Stimulated activated CD4-positive, alpha-beta T cell treated with anti-CD3 and anti-CD28 coated beads, Interleukin-12 subunit alpha, Interleukin-12 subunit beta, amount 100 ng/mL, for 4 hours (primary cell): ENCODE results near the gene NUMA1.

Experiments
- DNase-seq: peaks from one replicate; pipeline ENCODE4 v3.0.0-alpha.2; 2020

The NUMA1 gene

DNA sequence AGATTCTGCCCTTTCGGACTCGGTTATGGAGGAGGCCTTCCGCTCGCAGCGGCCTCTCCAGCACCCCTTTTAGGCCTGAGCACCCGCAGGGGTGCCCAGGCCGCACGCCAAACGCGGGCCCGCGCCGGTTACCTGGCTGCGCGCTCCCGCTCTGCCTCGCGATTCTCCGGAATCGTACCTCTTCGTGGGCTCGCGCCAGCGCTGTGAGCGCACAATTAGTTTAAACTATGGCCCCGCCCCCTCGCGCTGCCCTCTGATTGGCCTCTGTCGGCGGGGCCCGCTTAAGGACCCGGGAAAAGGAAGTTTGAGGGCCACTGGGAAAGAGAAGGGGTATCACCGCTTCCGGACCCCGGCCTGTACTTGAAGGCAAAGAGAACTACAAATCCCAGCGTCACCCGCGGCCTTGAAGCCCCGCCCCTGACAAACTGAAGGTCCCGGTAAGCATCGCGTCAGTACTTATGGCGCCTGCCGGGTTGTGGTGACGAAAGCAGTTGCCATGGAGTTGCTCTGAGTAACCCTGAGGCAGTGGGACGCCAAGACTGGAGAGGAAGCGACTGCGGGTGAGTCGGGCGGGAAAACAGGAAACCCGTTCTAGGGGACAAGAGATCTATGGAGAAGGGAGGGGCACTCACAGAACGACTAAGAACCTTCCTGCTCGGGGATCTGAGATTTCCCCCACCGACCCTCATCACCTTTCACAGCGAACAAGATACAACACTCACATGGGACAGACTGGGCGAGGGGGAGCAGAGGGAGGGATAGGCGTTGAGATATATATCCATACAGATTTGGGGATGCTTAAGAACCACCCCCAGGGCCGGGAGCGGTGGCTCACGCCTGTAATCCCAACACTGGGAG lies at the start of gene NUMA1, which contains the start of gene LRRC51:
TSS of gene NUMA1 (minus strand) at position 217 of the 858 bp plus-strand sequence. CDS start 44,599 bp downstream, outside the sequence.
TSS of gene LRRC51 (plus strand) at position 525 of the 858 bp plus-strand sequence. CDS start 8,234 bp downstream, outside the sequence.
- peak; percentile 96 for DNase-seq

GRCh38 chr11:72129381-72129780 lies 49.0 kb upstream of the NUMA1 start:
- DNase-seq, result no peak

DNA sequence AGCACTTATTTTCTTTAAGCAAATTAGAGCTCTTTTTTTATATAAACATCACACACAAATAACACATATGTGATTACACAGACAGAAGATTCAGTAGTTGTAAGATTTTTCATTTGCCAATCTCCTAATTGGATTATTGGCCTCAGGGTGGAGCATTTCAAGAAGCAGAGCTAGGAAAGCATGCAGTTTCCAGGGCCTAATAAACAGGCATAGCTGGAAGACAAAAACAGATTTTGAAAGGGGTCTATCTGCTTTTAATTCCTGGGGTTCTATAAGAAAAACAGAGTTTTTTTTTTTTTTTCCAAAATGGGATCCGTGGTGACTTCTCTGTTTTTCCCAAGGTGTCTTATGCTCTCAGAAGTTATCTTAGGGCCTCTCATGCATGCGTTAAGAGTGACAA lies 47.6 kb upstream of the NUMA1 start:
- DNase-seq, result no peak

- DNase-seq, result no peak
These were observed 45.6 kb upstream of the NUMA1 start for GRCh38 chr11:72125956-72126355.

- DNase-seq, result no peak
These were observed 43.7 kb upstream of the NUMA1 start for GRCh38 chr11:72124046-72124445.

DNA sequence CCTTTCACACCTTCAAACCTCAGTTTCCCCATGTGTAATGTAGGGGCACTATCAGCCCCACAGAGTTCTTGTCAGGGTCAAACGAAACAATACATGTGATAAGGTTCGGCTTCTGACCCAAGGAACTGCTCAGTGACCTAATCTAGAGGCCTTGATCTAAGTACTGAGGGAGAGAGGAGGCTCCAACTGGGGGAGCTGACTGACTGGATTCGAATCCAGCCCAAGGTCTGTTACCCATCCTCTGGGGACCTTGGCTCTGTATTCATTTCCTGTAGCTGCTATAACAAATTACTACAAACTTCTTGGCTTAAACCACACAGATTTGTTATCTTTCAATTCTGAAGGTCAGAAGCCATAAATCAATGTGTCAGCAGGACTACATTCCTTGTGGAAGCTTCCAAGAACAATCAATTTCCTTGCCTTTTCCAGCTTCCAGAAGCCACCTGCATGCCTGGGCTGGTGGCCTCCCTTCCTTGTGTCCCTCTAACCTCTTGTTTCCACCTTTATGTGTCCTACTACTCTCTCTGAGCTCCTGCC lies 42.8 kb upstream of the NUMA1 start:
- DNase-seq, result no peak

DNA sequence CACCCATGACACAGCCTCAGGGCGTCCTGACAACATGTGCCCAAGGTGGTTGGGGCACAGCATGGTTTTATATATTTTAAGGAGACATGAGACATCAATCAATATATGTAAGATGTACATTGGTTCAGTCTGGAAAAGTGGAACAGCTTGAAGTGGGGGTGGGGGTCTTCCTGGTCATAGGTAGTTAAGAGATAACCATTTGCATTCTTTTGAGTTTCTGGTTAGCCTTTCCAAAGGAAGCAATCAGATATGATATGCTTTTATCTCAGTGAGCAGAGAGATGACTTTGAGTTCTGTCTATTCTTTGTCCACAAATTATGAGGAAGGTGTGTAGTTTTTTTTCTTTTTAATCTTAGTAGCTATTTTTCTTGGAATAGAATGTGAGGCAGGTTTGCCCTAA lies 42.3 kb upstream of the NUMA1 start:
- DNase-seq, result no peak

DNA sequence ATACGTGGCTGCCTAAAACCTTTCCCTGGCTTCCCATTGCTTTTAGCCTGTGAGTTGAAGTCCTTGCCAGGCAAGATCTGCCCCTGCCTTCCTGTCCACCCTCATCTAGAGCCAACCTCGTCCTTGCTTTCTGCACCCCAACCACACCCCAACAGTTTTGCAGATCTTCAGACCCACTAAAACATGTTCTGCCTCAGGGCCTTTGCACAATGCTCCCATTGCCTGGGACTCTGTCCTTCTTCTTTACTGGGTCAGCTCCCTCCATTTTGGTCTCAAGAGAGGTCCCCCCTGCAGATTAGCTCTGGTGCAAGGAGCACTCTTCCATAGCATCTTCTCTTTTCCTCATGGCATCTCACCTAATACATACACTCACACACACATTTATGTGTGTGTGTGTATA lies 40.6 kb upstream of the NUMA1 start:
- no peak for DNase-seq

- no peak for DNase-seq
These were observed 38.9 kb upstream of the NUMA1 start for GRCh38 chr11:72119198-72119597.

GRCh38 chr11:72116019-72116755 lies 35.8 kb upstream of the NUMA1 start:
- no peak for DNase-seq

- DNase-seq, result no peak
These were observed 34.2 kb upstream of the NUMA1 start for GRCh38 chr11:72114570-72114969.

DNA sequence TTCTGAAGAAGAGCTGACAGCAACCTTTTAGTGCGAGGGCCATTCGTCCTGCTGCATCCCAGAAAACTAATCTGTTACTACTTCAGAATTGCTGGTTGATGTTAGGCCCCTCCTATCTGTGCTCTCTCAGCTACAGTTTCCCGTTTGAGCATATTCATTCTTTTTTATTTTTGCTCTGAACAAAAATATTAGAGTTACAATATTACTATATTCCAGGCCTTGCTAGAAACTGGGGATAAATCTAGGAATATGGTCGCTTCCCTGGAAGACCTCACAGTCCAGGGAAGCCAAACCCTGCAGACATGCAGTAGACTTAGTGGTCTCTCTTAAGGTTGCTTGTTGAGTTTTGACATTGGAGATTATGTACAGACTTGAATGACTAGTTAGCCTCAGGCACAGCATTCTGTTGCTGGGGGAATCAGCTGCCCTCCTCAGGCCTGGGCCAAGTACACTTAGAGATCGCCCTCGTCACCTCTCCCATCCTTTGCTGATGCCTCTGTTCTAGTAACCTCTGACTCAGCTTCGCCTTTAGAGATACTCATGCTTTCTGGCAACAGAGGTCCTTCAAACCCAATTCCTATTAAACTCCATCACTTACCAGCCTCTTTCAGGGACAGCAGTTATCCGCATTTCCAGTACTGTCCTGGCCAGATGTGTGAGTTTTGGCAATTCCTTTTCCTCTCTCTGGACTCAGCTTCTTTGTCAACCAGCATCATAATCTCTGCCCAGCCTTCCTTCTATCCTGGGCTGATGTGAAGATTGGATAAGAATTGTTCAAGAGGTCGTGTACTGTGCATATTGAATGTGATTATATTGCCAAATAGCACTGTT lies 32.9 kb upstream of the NUMA1 start:
- DNase-seq, result no peak

- DNase-seq, result peak; percentile 96
These were observed 32.0 kb upstream of the NUMA1 start, which contains the start of gene ANAPC15 for GRCh38 chr11:72112143-72112977. Gene ANAPC15, minus strand, starts transcription at chr11:72112695. Its CDS starts 1,419 bp downstream, at chr11:72111276.

DNA sequence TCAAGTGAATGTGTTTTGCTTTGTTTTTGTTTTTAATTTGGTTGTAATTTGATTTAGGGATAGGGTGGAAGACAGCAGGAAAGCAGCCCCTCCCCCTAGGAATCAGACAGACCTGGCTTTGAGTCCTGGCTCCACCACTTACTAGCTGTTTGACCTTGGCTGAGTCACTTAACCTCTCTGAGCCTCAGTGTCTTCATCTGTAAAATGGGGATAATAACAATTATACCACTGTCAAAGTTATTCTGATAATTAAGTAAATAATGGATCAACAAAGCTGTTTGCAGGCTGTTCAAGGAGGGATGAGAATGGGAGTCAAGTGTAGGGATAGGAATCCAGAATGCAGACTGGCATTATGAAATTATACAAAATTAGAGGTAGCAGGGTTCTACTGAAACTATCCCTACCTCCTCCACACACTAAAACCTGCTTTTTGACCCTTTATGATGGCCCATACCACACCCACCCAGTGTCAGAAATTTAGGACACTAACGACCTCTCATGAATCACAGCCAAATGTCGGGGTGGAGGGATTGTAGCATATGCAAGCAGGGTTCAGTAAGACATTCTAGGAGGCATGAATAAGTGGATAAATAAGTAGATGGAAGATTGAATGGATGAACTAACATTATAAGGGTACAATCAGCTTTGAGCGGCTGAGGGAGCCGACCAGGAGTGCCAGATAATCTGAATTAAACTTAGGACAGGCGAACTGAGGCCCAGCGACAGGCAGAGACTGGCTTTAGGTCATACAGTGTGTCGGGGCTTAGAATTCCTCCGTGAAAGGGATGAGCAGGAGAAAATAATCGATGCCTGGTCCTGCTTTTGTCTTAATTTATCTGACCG lies 31.2 kb upstream of the NUMA1 start:
- DNase-seq, result no peak

GRCh38 chr11:72105888-72106287 lies 25.5 kb upstream of the NUMA1 start, which contains the start of gene TOMT:
Gene TOMT, plus strand, starts transcription at chr11:72105924. Its CDS starts 28 bp downstream, at chr11:72105952.
- DNase-seq, result no peak

DNA sequence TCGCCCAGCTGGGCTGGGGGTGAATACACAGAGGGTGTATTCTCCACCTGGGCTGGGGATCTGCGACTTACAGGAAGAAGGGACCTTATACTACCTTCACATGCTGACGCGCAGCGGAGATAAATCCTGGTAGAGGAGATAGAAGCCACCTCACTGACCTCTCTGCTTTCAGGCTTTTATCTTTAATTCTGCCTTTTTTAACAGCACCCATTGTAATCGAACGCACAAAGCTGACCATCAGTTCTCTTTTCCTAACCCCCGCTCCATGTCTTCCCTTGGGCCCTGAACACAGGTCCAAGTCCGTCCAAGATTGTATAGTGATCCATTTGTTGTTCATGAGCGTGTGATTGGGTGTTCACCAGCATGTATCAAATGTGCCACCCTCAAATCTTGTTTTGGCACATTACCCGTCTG lies 23.4 kb upstream of the NUMA1 start:
- no peak for DNase-seq

DNA sequence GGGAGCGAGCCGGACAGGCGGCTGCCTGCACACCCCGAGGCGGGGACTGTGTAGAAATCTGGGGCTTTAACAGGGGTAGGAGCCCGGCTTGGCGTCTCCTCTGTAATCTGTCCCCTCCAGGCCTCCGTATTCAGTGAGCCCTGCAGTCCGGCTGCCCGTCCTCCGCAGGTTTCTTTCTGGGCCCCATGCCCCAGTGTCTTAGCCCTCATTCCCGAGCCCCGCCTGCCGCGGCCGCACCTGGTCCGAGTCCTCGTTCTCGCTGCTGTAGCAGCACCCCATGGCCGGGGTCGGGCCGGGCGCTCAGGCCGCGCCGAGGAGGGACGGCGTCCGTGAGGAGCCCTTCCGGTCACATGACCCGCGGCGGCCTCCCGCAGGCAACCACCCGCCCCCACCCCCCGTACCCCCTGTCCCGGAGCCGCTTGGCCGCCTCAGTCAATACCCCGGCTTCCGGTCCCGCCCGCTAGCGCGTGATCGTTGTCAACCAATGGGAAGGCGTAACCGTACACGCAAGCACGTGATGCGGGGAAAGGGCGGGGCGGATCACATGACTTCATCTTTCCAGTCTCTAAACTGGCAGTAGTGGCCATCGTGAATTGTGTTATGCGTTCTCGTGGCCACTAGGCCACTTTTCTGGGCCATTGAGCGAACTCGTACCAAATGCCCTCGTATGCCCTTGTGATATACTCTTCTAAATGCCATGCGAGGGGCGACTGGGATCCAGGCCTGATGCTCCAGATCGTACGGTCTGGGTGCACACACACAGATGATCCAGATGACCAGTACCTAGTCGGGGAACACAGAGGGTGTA lies 22.8 kb upstream of the NUMA1 start, which contains the start of gene LAMTOR1:
TSS of gene LAMTOR1 (minus strand) at position 352 of the 808 bp plus-strand sequence. CDS start at position 279, 73 bp downstream.
- DNase-seq, result peak; percentile 96

- DNase-seq, result no peak
These were observed 22.2 kb upstream of the NUMA1 start for GRCh38 chr11:72102631-72102945.

DNA sequence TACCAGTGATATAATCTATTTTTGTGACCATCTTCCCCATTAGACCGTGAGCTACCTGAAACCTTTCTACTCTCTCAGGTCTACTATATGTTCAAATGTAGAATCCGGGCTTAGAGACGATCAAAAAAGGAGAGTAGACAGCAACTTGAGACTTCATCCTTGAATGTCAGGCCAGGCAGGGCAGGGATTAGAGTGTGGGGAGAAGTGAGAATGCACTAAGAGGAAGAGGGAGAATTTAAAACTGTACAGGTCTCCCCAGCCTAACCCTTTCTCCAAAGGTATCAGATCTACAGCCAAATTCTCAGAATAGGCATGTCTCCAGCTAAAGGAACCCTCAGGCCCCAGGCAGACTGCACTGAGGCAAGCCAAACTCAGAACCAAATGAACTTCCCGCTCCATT lies 21.8 kb upstream of the NUMA1 start:
- no peak for DNase-seq

- no peak for DNase-seq
These were observed 20.1 kb upstream of the NUMA1 start for GRCh38 chr11:72100462-72100861.
